ENCODE data around the gene LAMA3.
A peak's percentile ranks its signal among the peaks of the same experiment; 100 is the strongest.
"Not testable (repeated sequence)": the region's sequence is repeated elsewhere in the genome, so short reads cannot be mapped to it uniquely, and the experiment has no call there.

LAMA3 gene

GRCh38 chr18:23704806-23705205, 15.6 kb downstream of the LAMA3 start:
- DNase-seq (ENCODE audit: low spot score) (no peak), FAIRE-seq (no peak)

GRCh38 chr18:23706971-23707640, 17.9 kb downstream of the LAMA3 start:
- FAIRE-seq (no peak), DNase-seq (ENCODE audit: low spot score) (no peak)

- DNase-seq (ENCODE audit: low spot score) (peak; percentile 23), FAIRE-seq (no peak)
Observed at GRCh38 chr18:23710068-23710527, 20.8 kb downstream of the LAMA3 start.

- DNase-seq (ENCODE audit: low spot score): no peak
- no peak for FAIRE-seq
Observed at GRCh38 chr18:23710946-23711345, 21.7 kb downstream of the LAMA3 start.

GRCh38 chr18:23711426-23711825, 22.2 kb downstream of the LAMA3 start:
- no peak for FAIRE-seq
- no peak for DNase-seq (ENCODE audit: low spot score)

- DNase-seq (ENCODE audit: low spot score) (no peak), FAIRE-seq (no peak)
Observed at GRCh38 chr18:23712445-23712844, 23.2 kb downstream of the LAMA3 start.

- no peak for DNase-seq (ENCODE audit: low spot score)
- FAIRE-seq: no peak
Observed at GRCh38 chr18:23714576-23714975, 25.3 kb downstream of the LAMA3 start.

GRCh38 chr18:23716079-23716478, 26.8 kb downstream of the LAMA3 start:
- DNase-seq (ENCODE audit: low spot score); FAIRE-seq: not testable (repeated sequence)

- DNase-seq (ENCODE audit: low spot score): peak; percentile 17
- no peak for FAIRE-seq
Observed at GRCh38 chr18:23716516-23716915, 27.3 kb downstream of the LAMA3 start.

- no peak for FAIRE-seq
- DNase-seq (ENCODE audit: low spot score): no peak
Observed at GRCh38 chr18:23716966-23717365, 27.7 kb downstream of the LAMA3 start.

- no peak for FAIRE-seq
- DNase-seq (ENCODE audit: low spot score): peak; percentile 8
Observed at GRCh38 chr18:23718243-23718720, 29.0 kb downstream of the LAMA3 start.

- FAIRE-seq: no peak
- DNase-seq (ENCODE audit: low spot score): no peak
Observed at GRCh38 chr18:23718731-23719130, 29.5 kb downstream of the LAMA3 start.

GRCh38 chr18:23719634-23720201, 30.5 kb downstream of the LAMA3 start:
- FAIRE-seq: no peak
- DNase-seq (ENCODE audit: low spot score): peak; percentile 73

- no peak for FAIRE-seq
Observed at GRCh38 chr18:23721696-23722480, 32.6 kb downstream of the LAMA3 start.

GRCh38 chr18:23722646-23723045, 33.4 kb downstream of the LAMA3 start:
- DNase-seq (ENCODE audit: low spot score) (no peak), FAIRE-seq (no peak)

More at GRCh38 chr18:23721696-23722480, 32.6 kb downstream of the LAMA3 start:
- no peak for DNase-seq (ENCODE audit: low spot score)

- DNase-seq (ENCODE audit: low spot score) (no peak), FAIRE-seq (no peak)
Observed at GRCh38 chr18:23723121-23723520, 33.9 kb downstream of the LAMA3 start.

- FAIRE-seq: no peak
- no peak for DNase-seq (ENCODE audit: low spot score)
Observed at GRCh38 chr18:23724681-23725080, 35.4 kb downstream of the LAMA3 start.

- FAIRE-seq: no peak
- no peak for DNase-seq (ENCODE audit: low spot score)
Observed at GRCh38 chr18:23725351-23725750, 36.1 kb downstream of the LAMA3 start.

GRCh38 chr18:23725827-23726661, 36.8 kb downstream of the LAMA3 start:
- DNase-seq (ENCODE audit: low spot score) (no peak), FAIRE-seq (no peak)

GRCh38 chr18:23727707-23728493, 38.6 kb downstream of the LAMA3 start:
- DNase-seq (ENCODE audit: low spot score): no peak
- FAIRE-seq: no peak
